K562 (cell line): Measurements from ENCODE around the gene SEMA4F. TPM values are rescaled to one million over a fixed set of nuclear protein-coding genes. Genes with fewer than 3 reads are reported as not detected.
A peak's percentile ranks its signal among the peaks of the same experiment; 100 is the strongest.

ENCODE experiments used
- ATF7 ChIP-seq: fragments of 450-650 bp; IDR thresholded peaks from 2 replicates; pipeline ENCODE4 v1.7.1; 2014; ENCODE audit warnings: mild to moderate bottlenecking, moderate library complexity
- CTBP1 ChIP-seq: fragments of 450-650 bp; IDR thresholded peaks from 2 replicates; pipeline ENCODE4 v1.6.1; 2016; ENCODE audit warnings: borderline replicate concordance
- E2F3 ChIP-seq: fragments of 250-450 bp; sonication (Bioruptor Pico); IDR thresholded peaks from 2 replicates; pipeline ENCODE4 v1.4.0; 2020; ENCODE audit warnings: mild to moderate bottlenecking
- HDAC1 ChIP-seq, 2 experiments: fragments of 450-650 bp; IDR thresholded peaks; 2 replicates each; pipeline ENCODE4 v1.6.1; 2016 to 2017; ENCODE audit warnings: inconsistent platforms in 1 of 2, mild to moderate bottlenecking in 1 of 2, moderate library complexity in 1 of 2
- HMGN3 ChIP-seq: IDR thresholded peaks from 2 replicates; pipeline ENCODE4 v1.6.1; 2011; ENCODE audit warnings: borderline replicate concordance, low read depth, mild to moderate bottlenecking, mixed read lengths, low read length; ENCODE audit not compliant: insufficient read length; ENCODE audit errors: extremely low read depth
- JUND ChIP-seq, 2 experiments: IDR thresholded peaks; 2 replicates in 1 of 2; 3 replicates in 1 of 2; pipeline ENCODE4 v1.6.1; 2011; ENCODE audit warnings: borderline replicate concordance in 2 of 2, low read depth in 2 of 2, low read length in 2 of 2, improper control_type of control experiment in 1 of 2, missing biosample characterization in 1 of 2, missing genetic modification characterization in 1 of 2, missing genetic modification reagents in 1 of 2
- L3MBTL2 ChIP-seq: fragments of 450-650 bp; IDR thresholded peaks from 2 replicates; pipeline ENCODE4 v1.6.1; 2016; ENCODE audit warnings: mild to moderate bottlenecking, moderate library complexity
- ZEB2 ChIP-seq: fragments of 450-650 bp; IDR thresholded peaks from 2 replicates; pipeline ENCODE4 v1.6.1; 2016
- ZNF140 ChIP-seq: fragments of 250-450 bp; sonication (Bioruptor Pico); IDR thresholded peaks from 2 replicates; pipeline ENCODE4 v1.8.0; 2021; ENCODE audit warnings: moderate library complexity, mild to moderate bottlenecking, inconsistent platforms
- polyA plus RNA-seq, 8 experiments: library from polyadenylated mRNA; depleted of rRNA in 4 of 8; stranded (reverse) in 5 of 8; unstranded in 3 of 8; fragments of >200 nt; fragmentation: Nextera tagmentation in 2 of 8; fragmentation: Illumina TruSeq in 1 of 8; extraction: Ambion mirVana in 2 of 8; extraction: Trizol in 1 of 8; gene quantifications; 2 replicates each; pipeline versions ENCODE4 v1.2.1 to v1.2.3, GENCODE V29; 2011 to 2014; ENCODE audit warnings: inconsistent platforms in 1 of 8, missing spikeins in 1 of 8
- total RNA-seq, 7 experiments: library from RNA; depleted of rRNA in 6 of 7; stranded (reverse); fragments of >200 nt in 6 of 7; fragmentation: Illumina TruSeq in 2 of 7; extraction: Trizol in 2 of 7; gene quantifications; 2 replicates each; pipeline versions ENCODE4 v1.2.1 to v1.2.3, GENCODE V29; 2011 to 2021; ENCODE audit warnings: low replicate concordance in 1 of 7
- TF ChIP-seq, protein P1 (sequence below): fragments of 250-450 bp; sonication (Bioruptor Pico); IDR thresholded peaks from 2 replicates; pipeline ENCODE4 v1.4.0; 2020
- TF ChIP-seq, protein P2 (sequence below): fragments of 450-650 bp; IDR thresholded peaks from 2 replicates; pipeline ENCODE4 v1.6.1; 2016
- TF ChIP-seq, protein P3 (sequence below): sonication (generic); formaldehyde crosslinking; IDR thresholded peaks from 2 replicates; pipeline ENCODE4 v1.8.0; 2023; ENCODE audit warnings: mild to moderate bottlenecking, missing genetic modification reagents

Gene SEMA4F
- total and polyA plus RNA-seq, 9 of the 15 experiments (the other 6 are each of a cell fraction or from before 2014, with no cell fraction given): 0.08 to 1.6 (median 0.33) TPM

DNA sequence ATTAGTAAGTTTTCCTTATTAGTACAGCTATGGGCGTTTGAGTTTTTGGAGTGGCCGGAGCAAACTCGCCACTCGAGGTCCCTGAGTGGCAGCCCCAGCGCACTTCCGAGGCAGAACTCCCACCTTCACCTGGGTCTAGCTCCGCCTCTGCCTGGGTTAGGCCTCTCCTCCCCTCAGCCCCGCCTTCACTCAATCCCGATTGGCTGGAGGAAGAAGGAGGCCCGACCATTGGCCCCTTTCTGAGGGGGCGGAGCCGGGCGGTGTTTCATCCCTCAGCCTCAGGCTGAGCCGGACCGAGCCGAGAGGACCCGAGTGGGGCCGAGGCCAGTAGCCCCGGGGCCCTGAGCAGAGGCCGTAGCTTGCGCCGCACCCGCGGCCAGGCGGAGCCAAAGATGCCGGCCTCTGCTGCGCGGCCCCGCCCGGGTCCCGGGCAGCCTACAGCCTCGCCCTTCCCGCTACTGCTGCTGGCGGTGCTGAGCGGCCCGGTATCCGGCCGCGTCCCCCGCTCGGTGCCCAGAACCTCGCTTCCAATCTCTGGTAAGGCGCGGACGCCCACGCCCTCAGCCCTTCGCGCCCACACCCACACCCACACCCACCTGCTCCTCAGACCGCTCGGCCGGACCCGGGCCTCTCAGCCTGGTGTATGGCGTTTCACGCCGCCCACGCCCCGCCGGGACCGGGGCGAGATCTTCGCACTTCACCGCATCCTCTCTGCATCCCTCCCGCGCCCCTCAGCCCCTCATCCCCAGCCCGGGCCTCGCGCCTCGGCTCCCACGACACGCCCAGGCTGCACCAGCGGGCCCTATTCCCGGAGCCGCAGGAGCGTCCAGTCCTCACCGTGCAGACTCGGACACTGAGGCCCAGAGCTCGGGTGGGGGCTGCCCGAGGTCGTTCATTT is at the start of gene SEMA4F (continued):
- TF ChIP-seq, protein P1, sequence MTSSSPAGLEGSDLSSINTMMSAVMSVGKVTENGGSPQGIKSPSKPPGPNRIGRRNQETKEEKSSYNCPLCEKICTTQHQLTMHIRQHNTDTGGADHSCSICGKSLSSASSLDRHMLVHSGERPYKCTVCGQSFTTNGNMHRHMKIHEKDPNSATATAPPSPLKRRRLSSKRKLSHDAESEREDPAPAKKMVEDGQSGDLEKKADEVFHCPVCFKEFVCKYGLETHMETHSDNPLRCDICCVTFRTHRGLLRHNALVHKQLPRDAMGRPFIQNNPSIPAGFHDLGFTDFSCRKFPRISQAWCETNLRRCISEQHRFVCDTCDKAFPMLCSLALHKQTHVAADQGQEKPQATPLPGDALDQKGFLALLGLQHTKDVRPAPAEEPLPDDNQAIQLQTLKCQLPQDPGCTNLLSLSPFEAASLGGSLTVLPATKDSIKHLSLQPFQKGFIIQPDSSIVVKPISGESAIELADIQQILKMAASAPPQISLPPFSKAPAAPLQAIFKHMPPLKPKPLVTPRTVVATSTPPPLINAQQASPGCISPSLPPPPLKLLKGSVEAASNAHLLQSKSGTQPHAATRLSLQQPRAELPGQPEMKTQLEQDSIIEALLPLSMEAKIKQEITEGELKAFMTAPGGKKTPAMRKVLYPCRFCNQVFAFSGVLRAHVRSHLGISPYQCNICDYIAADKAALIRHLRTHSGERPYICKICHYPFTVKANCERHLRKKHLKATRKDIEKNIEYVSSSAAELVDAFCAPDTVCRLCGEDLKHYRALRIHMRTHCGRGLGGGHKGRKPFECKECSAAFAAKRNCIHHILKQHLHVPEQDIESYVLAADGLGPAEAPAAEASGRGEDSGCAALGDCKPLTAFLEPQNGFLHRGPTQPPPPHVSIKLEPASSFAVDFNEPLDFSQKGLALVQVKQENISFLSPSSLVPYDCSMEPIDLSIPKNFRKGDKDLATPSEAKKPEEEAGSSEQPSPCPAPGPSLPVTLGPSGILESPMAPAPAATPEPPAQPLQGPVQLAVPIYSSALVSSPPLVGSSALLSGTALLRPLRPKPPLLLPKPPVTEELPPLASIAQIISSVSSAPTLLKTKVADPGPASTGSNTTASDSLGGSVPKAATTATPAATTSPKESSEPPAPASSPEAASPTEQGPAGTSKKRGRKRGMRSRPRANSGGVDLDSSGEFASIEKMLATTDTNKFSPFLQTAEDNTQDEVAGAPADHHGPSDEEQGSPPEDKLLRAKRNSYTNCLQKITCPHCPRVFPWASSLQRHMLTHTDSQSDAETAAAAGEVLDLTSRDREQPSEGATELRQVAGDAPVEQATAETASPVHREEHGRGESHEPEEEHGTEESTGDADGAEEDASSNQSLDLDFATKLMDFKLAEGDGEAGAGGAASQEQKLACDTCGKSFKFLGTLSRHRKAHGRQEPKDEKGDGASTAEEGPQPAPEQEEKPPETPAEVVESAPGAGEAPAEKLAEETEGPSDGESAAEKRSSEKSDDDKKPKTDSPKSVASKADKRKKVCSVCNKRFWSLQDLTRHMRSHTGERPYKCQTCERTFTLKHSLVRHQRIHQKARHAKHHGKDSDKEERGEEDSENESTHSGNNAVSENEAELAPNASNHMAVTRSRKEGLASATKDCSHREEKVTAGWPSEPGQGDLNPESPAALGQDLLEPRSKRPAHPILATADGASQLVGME (CRISPR knock-in tag): peak; percentile 10; the same call in 1 of the 2 replicates
- TF ChIP-seq HDAC1 (IDR thresholded peaks at IDR 0.05) (0 out of 4 replicates have a peak, but pooled peaks of 1 of the 2 experiments have one; percentile 40), ATF7 (0 out of 2 replicates have a peak, but pooled peaks have one; percentile 36), HMGN3 (peak; percentile 37), ZNF140 (CRISPR knock-in tag) (no peak), ZEB2 (0 out of 2 replicates have a peak, but pooled peaks have one; percentile 9), CTBP1 (peak; percentile 42; the same call in 1 of the 2 replicates), E2F3 (CRISPR knock-in tag) (0 out of 2 replicates have a peak, but pooled peaks have one; percentile 17), JUND (IDR thresholded peaks at IDR 0.05; ENCODE audit: borderline replicate concordance, low read depth, low read length) (peak; percentile 1; the same call in 1 of the 2 replicates), JUND (tag; IDR thresholded peaks at IDR 0.05; ENCODE audit: borderline replicate concordance, low read depth, low read length) (no peak; the same call in 2 of the 3 replicates), L3MBTL2 (peak; percentile 87)
- TF ChIP-seq, protein P2, sequence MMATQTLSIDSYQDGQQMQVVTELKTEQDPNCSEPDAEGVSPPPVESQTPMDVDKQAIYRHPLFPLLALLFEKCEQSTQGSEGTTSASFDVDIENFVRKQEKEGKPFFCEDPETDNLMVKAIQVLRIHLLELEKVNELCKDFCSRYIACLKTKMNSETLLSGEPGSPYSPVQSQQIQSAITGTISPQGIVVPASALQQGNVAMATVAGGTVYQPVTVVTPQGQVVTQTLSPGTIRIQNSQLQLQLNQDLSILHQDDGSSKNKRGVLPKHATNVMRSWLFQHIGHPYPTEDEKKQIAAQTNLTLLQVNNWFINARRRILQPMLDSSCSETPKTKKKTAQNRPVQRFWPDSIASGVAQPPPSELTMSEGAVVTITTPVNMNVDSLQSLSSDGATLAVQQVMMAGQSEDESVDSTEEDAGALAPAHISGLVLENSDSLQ: peak; percentile 95
- TF ChIP-seq, protein P3, sequence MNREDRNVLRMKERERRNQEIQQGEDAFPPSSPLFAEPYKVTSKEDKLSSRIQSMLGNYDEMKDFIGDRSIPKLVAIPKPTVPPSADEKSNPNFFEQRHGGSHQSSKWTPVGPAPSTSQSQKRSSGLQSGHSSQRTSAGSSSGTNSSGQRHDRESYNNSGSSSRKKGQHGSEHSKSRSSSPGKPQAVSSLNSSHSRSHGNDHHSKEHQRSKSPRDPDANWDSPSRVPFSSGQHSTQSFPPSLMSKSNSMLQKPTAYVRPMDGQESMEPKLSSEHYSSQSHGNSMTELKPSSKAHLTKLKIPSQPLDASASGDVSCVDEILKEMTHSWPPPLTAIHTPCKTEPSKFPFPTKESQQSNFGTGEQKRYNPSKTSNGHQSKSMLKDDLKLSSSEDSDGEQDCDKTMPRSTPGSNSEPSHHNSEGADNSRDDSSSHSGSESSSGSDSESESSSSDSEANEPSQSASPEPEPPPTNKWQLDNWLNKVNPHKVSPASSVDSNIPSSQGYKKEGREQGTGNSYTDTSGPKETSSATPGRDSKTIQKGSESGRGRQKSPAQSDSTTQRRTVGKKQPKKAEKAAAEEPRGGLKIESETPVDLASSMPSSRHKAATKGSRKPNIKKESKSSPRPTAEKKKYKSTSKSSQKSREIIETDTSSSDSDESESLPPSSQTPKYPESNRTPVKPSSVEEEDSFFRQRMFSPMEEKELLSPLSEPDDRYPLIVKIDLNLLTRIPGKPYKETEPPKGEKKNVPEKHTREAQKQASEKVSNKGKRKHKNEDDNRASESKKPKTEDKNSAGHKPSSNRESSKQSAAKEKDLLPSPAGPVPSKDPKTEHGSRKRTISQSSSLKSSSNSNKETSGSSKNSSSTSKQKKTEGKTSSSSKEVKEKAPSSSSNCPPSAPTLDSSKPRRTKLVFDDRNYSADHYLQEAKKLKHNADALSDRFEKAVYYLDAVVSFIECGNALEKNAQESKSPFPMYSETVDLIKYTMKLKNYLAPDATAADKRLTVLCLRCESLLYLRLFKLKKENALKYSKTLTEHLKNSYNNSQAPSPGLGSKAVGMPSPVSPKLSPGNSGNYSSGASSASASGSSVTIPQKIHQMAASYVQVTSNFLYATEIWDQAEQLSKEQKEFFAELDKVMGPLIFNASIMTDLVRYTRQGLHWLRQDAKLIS (CRISPR knock-in tag): no peak
